ENCODE measurements around the gene YTHDF1.
"Not testable (repeated sequence)": the region's sequence is repeated elsewhere in the genome, so short reads cannot be mapped to it uniquely, and the experiment has no call there.

The YTHDF1 gene

GRCh38 chr20:63216041-63216848, at the start of gene YTHDF1:
YTHDF1 (minus strand) TSS chr20:63216131; CDS start chr20:63215892, 239 bp downstream.
- DNase-seq (ENCODE audit: low read depth in 1 of 2, low spot score in 1 of 2) = peak; percentile 86 to 93

- no peak for DNase-seq (ENCODE audit: low read depth in 1 of 2, low spot score in 1 of 2)
These were observed 48.6 kb upstream of the YTHDF1 start for GRCh38 chr20:63264519-63264918.

GRCh38 chr20:63264000-63264399, 48.1 kb upstream of the YTHDF1 start:
- DNase-seq (ENCODE audit: low read depth in 1 of 2, low spot score in 1 of 2) = no peak

DNA sequence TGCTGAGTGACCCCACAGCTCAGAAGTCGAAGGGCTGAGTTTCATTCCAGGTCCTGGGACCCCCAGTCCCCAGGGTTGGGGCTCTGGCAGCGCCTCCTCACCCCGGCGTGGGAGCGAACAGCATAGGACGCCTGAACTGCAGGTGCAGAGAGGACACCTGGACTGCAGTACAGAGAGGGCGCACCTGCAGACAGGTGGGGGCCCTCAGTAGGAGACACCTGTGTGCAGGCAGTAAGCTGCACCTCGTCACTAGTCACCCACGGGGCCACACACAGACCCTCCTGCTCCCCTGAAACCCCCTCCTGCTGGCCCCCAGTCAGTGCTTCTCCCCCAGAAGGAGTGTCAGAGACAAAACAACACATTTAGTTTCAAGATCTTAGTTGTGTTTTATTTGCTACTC, 46.9 kb upstream of the YTHDF1 start:
- DNase-seq (ENCODE audit: low read depth in 1 of 2, low spot score in 1 of 2) = no peak

DNA sequence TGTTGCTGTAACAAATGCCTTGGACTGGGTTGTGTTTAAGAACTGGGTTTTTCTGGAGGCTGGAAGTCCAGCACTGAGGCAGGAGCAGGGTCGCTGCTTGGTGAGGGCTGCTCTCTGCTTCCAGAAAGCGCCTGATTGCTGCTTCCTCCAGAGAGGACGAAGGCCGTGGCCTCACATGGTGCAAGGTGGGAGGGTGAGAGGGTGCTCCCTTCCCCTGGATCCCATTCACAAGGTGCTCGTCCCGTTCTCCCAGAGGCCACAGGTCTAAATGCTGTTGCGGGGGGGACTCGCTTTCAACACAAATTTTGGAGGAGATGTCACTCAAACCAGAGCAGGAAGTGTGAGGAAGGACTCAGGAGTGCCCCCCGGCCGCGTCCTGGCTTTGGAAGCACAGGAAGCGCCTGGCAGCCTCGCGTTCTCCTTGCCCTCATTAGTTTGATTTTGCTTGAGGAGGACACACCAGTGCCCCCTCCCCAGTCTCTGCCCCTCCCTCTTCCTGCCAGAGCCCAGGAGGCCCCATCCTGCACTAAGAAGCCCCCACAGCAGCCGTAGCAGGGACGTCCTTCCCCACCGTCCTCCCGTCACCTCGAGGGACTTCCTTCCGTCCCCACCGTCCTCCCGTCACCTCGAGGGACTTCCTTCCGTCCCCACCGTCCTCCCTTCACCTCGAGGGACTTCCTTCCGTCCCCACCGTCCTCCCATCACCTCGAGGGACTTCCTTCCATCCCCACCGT, 46.0 kb upstream of the YTHDF1 start:
- DNase-seq (ENCODE audit: low read depth in 1 of 2, low spot score in 1 of 2) = no peak

- DNase-seq (ENCODE audit: low read depth in 1 of 2, low spot score in 1 of 2) = no peak
These were observed 45.3 kb upstream of the YTHDF1 start for GRCh38 chr20:63261060-63261794.

DNA sequence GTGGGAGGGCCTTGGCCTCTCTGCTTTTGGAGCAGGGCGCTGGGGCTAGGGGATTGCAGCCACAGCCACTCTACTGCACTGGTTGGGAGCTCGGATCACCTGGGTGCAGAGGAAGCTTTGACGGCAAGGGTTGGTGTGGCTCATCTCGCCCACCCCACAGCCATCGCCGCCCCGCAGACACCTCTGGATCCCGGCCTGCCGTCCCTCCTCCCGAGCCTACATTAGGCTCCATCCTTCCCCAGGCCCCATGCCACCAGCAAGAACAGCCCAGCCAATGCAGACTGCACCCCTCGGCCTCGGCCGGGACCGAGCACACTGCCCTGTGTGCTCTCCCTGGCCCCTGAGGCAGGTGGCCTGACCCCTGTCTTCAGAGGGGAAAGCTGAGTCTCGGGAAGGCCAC, 44.6 kb upstream of the YTHDF1 start:
- no peak for DNase-seq (ENCODE audit: low read depth in 1 of 2, low spot score in 1 of 2)

DNA sequence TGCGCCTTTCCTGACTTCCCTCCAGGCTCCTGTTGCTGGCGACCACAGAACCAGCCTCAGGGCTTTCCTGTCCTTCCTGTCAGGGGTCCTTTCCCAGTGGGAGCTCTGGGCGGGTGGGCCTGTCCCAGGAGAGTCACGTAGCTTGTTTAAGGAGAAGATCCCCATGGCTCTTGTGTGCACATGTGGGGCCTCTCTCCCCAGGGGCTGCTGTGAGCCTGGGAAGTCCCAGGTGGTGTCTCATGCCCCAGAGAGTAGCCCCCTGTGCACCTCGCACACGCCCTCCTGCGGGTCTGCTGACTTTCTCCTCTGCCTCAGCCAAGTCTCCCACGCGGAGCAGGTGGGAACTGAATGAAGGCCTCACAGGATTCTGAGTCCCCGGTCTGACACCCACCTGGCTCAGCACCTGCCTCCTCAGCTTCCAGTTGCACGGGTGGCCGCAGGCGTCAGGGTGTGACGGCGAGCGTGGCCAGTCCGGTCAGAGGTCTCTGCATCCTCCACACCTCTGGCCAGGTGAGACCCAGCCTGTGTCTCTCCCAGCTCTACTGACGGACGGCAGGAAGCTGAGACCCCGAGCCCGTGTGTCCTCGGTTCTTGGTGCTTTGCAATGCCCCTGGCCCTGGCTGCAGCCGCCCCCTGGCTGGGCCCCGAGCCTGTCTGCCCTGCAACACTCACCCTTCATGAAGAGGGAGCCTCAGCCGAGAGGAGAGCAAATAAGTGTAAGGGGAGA, 44.0 kb upstream of the YTHDF1 start:
- no peak for DNase-seq (ENCODE audit: low read depth in 1 of 2, low spot score in 1 of 2)

- no peak for DNase-seq (ENCODE audit: low read depth in 1 of 2, low spot score in 1 of 2)
These were observed 42.9 kb upstream of the YTHDF1 start for GRCh38 chr20:63258781-63259180.

GRCh38 chr20:63257629-63258028, 41.7 kb upstream of the YTHDF1 start:
- DNase-seq (ENCODE audit: low read depth in 1 of 2, low spot score in 1 of 2) = no peak

DNA sequence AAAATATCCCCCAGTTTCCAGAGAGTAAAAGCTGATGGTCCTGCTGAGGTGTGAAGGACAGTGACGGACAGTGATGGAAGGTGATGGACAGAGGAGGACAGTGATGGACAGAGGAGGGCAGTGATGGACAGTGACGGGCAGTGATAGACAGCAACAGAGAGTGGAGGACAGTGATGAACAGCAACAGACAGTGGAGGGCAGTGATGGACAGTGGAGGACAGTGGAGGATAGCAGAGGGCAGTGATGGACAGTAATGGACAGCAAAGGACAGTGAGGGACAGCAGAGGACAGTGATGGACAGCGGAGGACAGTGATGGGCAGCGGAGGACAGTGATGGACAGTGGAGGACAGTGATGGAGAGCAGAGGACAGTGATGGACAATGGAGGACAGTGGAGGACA, 41.0 kb upstream of the YTHDF1 start:
- no peak for DNase-seq (ENCODE audit: low read depth in 1 of 2, low spot score in 1 of 2)

DNA sequence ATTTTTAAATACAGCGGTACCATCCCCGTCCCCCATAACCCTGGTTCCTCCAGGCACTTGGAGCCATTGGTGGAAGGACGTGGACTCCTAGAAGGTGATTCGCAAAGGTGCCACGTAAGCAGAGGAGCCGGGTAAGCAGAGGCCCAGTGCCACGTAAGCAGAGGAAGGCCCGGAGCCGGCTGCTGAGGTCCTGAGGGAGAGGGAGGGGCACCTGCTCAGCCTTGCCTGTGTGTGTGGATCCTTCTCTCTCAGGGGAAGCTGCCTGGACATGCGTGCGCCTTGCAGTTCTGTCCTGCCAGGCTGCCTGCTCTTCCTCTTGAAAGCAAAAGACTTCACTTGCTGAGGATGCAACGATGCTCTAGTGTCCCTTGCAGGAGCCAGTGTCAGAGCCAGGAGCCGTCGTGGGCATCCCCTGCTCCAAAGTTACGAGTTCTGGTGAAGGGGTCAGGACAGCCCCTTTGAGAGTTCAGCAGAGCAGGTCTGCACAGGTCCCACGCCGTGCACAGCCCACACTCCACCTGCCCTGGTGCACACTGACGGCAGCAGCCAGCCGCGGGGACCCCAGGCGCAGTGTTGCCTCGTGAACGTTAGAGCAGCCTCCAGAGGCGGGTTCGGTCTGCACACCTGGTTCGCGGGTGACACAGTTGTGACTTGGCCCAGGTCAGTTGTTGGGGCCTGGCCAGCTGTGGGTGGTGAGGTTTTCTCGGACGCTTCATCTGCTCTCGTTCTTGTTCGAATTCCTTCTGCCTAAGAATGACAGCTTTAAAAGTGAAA, 40.2 kb upstream of the YTHDF1 start:
- DNase-seq (ENCODE audit: low read depth in 1 of 2, low spot score in 1 of 2) = no peak

- no peak for DNase-seq (ENCODE audit: low read depth in 1 of 2, low spot score in 1 of 2)
These were observed 38.9 kb upstream of the YTHDF1 start for GRCh38 chr20:63254606-63255384.

DNA sequence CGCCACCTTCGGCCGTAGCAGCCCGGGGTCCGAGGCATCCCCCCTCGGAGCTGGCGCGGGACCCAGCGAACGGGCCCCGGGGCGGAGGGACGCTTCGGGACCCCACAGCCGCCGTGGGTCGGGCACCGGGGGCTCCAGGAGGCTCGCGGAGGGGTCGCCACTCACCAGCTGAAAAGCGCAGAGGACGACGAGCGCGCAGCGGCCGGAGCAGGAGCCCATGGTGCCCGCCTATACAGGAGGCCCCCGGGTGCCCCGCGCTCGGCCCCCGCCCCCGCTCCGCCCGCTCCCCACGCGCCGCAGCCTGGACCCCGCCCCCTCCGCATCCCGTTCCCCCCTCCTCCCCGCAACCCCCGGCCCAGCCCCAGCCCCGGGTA, 38.3 kb upstream of the YTHDF1 start, which contains the start of gene NKAIN4:
Gene NKAIN4 (minus strand): TSS at position 232 of the 374 bp plus-strand sequence. CDS start 13 bp downstream, at position 219.
- no peak for DNase-seq (ENCODE audit: low read depth in 1 of 2, low spot score in 1 of 2)

DNA sequence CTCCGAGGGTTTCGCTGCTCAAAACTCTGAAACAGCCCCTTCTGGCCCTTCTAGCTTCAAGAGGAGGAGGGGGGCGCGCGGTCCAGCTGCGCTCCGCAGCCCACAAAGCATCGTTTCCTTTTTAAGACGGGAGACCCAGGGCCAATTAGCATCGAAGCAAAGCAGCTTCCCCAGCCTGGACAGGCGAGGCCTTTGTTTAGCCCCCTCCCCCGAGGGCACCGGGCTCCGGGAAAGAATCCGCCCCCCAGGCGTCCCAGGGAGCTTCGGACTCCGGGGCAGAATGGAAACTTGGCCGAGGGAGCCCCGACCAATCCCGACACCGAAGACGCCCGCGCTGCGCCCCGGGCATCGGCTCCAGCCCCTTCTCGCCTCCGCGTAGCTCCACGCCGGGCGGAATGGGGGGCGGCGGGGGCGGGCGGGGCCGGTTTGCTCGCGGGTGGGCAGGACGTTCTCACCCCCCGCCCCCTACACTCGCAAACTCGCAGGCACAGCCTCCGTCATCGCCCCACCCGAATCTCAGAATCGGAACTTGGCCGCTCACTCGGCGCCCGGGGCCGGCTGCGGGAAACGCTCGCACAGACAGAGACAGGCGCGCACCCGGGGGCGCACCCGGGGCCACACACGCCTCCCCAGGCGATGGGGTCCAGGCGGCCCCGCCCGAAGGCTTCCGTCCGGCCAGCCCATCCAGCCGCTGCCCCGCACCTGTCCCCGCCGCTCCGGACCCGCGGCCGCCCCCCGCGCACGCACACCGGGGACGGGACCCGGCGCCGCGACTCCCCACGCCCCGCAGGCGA, 37.7 kb upstream of the YTHDF1 start:
- no peak for DNase-seq (ENCODE audit: low read depth in 1 of 2, low spot score in 1 of 2)

DNA sequence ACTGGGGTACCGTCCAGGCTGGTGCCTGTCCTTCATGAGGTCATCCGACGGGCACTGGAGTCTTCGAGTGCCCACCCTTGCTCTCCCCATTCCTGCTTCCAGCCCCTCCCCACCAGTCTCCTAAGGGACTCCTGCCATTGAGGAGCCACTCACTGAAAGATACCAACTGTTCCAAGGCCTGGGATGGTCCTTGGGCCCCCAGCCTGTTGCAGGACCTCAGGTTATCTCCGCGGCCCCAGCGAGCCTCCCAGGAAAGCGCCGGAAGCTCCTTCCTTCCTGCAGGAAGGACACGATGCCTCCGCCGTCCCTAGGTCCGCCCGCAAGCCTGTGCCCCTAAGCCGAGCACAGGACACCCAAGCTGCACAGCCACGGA, 37.1 kb upstream of the YTHDF1 start:
- no peak for DNase-seq (ENCODE audit: low read depth in 1 of 2, low spot score in 1 of 2)

DNA sequence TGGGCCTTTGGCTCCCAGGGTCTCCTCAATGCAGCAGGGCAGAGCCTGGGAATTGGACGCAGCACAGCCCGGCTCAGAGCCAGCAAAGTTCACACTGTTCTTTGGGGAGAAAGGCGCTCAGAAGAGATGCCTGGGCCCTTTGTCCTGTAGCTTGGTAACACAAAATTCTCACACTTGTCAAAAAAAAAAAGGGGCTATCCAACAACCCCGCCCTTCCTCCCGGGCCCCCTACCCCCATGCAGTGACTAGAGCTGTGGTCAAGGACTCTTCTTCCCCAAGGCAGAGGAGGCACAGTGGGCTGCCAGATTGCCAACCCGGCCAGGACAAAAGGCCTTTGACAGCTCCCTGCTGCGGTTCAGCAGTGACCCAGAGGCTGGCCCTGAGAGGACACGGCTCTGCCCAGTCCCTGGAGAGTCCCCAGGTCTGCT, 36.4 kb upstream of the YTHDF1 start:
- no peak for DNase-seq (ENCODE audit: low read depth in 1 of 2, low spot score in 1 of 2)

- DNase-seq (ENCODE audit: low read depth in 1 of 2, low spot score in 1 of 2) = not testable (repeated sequence)
These were observed 35.4 kb upstream of the YTHDF1 start for GRCh38 chr20:63251350-63251749.

DNA sequence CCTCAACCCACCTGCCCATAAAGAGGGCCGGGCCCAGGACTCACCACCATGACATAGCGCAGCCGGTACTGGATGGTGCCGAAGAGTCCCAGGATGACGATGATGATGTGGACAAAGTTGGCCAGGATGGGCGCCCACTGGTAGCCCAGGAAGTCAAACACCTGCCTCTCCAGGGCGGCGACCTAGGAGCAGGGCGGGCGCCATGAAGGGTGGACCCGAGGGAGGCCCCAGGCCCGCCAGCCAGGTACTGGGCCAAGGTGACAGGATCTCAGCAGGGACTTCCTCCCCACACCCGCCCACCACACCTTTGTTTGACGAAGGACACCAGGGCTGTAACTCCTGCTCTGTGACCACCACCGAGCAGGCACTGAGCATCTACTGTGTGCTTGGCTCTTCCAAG, 34.0 kb upstream of the YTHDF1 start:
- DNase-seq (ENCODE audit: low read depth in 1 of 2, low spot score in 1 of 2) = no peak

Data from activated CD4-positive, alpha-beta T cell treated with anti-CD3 and anti-CD28 coated beads, Interleukin-2, amount 50 U/mL, for 24 hours (primary cell).